ENCODE measurements around the gene RAB40A.
A peak's percentile ranks its signal among the peaks of the same experiment; 100 is the strongest.
"Not testable (repeated sequence)": the region's sequence is repeated elsewhere in the genome, so short reads cannot be mapped to it uniquely, and the experiment has no call there.

Gene RAB40A

DNA sequence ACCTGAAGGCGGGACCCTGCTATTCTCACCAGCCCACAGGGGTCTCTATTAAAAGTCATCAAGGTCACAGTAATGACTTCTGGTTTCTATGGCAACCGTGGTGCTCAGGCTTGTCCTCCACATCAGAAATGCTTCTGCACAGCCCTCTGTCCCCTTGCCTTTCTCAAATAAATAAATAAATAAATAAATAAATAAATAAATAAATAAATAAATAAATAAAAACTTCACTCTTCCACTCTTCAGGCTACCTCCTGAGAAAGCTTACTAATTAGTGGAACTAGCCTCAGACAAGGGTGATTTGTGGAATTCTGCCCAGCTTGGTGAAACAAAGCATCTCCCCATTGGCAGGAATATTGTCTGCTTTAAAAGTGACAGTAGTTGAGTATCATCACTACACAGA, 5.5 kb upstream of the RAB40A start:
- no peak for DNase-seq

DNA sequence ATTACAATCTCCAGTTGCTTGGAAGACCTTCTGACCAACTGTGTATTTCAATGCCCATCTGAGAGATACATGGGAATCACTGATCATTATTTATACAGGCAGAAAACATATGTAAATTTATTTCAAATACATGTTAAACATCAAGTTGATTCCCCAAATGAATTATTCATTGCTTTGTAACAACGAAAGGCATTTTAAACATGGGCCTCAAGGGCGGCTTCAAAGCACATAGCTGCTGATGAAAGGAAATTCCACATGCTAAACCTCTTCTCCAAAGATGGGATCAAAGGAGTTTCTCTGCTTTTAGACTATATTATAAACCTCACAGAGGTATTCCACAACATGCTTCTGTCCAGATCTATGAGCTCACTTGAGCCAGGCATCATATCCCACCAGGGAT, 4.3 kb upstream of the RAB40A start:
- DNase-seq: no peak

DNA sequence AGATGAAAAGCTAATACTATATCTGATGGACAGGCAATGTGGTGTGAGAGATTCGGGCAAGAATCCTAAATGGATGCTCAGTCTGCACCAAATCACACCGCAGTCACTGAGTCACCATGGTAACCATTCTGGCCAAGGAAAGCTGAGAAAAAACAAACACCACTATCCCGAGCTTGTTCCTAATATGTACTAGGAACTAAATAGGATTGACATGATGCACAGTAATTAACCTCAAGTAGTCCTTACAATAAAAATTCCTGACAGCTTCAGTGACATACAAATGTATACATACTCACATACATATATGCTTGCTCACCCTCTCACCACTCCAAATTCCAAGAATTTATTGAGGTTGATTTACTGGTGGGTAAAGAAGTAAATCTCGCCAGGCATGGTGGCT, 1.1 kb upstream of the RAB40A start:
- no peak for DNase-seq

DNA sequence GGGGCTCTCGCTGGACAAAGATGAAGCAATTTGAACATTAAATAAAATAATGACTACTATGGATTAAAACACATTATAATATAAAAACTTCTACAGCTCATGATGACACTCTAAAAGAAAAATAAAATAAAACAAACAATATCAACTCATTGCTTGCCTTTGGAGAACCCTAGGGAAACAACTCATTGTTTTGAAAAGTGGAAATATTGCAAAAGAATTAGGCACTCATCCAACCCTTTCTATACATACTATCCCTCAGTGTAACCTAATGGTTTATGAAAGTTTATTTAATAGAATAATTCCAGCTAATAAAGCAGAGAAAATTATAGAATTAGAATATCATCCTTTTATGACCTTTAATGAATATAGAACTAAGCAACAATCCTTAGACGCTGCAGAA, 718 bp downstream of the RAB40A start:
- DNase-seq: no peak

DNA sequence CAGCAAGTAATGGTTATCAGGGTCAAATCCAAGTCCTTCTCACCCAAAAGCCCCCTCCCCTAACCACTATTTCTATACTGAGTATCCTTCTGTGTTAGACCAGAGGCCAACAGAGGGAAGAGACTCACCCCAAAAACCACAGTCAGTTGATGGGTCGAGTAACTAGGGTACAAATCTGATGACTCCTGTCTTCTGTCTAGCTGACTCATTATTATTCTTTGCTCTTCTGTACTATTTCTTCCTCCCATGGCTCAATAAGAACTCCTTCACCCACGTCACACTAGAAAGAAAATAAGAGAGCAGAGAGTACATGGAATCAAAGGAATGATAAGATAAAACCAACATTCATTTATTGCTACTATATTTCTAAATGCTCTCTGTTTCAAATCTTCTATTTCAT, 2.0 kb downstream of the RAB40A start:
- no peak for DNase-seq

DNA sequence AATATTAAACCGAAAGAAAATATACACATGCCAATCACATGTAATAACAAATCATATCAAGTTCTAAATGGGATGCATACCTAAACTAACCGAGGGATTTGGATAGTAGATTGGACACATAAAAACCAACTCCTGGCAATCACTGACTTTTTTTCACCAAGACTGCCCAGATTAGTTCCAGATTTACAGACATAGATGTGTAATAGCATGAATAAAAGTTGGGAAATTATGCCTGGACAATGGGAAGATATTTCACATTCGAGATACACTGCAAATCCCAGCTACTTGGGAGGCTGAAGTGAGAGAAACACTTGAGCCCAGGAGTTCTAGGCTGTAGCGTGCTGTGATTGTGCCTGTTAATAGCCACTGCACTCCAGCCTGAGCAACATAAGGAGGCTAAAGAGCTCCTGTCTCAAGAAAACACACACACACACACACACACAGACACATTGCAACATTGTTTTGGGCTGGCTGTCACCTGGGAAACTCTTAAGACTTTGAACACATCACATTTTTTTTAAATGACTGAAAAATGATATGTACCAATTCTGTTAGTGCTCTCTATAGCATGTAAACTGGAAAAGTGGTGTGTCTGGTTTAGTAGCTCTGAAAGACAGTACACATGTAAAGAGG, 5.7 kb downstream of the RAB40A start:
- no peak for DNase-seq

DNA sequence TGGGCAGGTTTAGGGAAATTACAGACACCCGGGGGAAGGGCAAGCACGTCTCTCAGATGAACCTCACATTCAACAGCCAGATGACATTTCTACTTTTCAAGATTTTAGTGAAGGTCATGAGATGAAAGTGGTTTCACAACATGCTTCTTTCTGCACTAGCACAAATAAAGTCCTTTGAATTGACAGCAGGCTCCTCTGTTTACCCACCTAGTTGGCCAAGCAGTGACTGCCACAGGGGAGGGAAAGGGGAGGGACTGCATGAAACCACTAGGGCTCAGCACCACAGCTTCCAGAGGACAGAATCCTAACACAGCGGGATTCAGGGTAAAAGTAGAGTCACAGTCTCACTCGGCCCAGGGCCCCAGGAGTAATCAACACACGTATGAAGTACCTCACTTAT, 6.2 kb downstream of the RAB40A start:
- DNase-seq: no peak

DNA sequence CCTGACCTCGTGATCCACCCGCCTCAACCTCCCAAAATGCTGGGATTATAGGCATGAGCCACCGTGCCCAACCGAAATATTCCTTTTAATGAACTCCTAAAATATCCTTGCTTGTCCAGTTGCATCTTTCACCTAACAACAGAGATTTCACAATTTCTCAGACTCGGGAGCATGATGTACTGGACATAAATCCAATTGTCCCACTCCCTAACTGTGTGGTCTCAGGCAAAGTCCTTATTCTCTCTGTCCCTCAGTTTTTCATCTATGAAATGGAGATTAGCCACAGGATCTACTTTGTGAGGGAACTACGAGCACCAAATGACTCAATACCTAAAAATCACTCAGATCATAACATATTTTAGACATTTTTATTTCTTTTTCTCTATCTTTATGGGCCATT, 9.3 kb downstream of the RAB40A start:
- no peak for DNase-seq

DNA sequence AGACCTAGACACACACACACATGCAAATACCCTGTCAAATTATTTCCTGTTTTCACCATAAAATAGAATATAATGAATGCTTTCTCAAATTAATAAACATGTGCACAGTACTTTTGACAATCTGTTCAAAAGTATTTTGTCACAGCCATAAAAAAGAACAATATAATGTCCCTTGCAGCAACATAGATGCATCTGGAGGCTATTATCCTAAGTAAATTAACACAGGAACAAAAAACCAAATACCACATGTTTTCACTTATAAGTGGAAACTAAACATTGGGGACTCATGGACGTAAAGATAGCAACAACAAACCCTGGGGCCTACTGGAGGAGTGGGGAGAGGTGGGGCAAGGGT, 15.5 kb downstream of the RAB40A start:
- no peak for DNase-seq

DNA sequence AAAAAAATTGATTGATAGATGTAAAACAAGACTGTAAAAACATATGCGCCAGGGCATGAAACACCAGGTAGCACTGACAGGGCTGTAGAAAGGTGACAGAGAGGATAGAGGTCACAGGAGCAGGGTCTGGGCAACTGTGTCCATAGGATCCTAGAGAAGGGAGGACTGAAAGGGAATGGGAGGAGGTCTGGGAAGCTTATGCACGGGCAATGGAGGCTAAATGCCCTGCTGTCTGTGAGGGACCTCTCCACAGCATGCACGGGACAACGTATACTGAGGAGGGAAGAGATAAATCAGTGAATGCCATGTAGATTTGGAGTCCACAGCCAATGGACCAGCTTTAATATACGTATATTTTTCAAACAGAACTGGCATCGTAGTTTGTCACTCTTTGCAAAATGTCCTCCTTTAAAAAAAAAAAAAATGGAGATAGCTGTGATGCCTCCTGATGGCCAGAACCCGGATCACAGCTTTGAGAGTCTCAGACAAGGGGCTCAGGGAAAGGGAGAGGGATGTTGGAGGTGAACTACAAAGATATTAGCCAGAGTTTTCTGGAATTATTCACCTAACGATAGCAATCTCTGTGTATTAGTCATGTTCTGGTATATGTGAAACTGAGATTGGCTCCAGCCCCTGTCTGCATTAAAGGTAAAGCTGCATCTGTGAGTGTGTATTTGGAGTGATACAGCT, 16.0 kb downstream of the RAB40A start:
- no peak for DNase-seq

DNA sequence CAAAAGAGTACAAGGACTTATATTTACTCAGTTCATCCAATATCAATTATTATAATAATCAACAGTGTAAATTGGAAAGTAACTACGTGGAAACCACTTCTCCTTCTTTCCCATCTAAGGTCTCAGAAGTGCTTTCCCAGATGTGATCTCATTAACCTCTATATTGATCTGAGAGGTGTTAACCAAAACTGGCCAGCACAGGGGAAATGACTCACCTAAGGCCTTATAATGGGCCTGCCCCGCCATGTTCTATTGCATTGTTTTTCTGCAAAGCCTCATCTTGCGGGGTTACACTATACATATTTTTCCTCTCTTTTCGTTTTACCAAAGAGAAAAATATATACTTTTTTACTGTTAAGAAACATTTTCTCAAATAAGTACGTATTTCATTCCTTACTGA, 20.5 kb downstream of the RAB40A start:
- no peak for DNase-seq

DNA sequence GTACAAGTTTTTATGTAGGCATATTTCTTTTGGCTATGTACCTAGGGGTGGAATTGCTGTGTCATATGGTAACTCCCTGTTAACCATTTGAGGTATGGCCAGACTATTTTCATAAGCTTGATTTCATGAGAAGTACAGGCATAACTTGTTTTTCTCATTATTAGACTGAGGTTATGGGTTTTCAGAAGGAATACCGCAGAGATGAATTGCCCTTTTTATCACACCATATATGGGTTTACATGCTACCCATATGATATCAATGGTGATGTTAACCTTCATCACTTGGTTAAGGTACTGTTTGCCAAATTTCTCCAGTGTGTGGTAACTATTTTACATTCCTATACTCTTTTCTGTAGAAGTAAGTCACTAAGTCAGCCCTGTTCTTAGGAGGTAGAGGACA, 23.5 kb downstream of the RAB40A start:
- DNase-seq: no peak

DNA sequence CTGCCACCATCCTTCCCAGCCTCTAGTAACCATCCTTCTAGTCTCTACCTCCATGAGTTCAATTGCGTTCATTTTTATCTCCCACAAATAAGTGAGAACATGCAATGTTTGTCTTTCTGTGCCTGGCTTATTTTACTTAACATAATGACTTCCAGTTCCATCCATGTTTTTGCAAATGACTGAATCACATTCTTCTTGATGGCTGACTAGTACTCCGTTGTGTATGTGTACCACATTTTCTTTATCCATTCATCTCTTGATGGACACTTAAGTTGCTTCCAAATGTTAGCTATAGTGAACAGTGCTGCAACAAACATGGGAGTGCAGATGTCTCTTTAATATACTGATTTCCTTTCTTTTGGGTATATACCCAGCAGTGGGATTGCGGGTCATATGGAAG, 25.7 kb downstream of the RAB40A start:
- not testable (repeated sequence) for DNase-seq

DNA sequence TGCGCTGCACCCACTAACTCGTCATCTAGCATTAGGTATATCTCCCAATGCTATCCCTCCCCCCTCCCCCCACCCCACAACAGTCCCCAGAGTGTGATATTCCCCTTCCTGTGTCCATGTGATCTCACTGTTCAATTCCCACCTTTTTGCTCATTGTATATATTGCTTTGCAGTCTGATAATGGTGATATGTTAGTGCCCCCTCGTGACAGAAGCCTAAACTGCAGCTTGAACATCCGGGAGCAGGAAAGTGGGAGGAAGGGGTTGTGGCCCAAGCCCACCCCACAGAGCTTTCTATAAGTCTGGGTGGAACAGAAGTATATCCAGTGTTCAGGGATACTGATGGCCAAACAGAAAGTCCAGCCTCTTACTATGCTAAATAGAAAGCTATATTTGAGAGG, 29.6 kb downstream of the RAB40A start:
- DNase-seq: not testable (repeated sequence)

DNA sequence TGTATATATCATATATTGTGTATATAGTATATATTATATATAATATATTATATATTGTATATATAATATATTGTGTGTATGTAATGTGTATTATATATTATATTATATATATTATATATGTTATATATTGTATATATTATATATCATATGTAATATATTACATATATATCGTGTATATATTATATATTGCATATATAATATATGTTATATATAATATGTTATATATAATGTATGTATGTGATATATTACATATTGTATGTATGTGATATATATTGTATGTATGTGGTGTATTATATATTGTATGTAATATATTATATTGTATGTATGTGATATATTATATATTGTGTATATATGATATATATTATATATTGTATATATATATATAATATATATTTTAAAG, 30.5 kb downstream of the RAB40A start:
- DNase-seq: no peak

DNA sequence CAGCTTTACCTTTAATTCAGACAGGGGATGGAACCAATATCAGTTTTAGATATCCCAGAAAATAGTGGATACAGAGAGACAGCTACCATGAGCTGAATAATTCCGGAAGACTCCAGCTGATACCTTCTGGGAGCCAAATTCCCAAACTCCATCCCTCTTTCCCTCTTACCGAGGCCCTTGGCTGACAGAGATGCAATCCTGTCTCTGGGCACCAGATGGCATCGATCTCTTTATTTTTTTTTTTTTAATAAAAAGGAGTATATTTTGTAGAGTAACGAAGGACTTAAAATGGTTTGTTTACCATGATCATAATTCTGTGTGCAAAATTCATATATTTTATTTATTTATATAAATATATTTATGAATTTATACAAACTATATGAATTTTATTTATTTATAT, 31.0 kb downstream of the RAB40A start:
- no peak for DNase-seq

DNA sequence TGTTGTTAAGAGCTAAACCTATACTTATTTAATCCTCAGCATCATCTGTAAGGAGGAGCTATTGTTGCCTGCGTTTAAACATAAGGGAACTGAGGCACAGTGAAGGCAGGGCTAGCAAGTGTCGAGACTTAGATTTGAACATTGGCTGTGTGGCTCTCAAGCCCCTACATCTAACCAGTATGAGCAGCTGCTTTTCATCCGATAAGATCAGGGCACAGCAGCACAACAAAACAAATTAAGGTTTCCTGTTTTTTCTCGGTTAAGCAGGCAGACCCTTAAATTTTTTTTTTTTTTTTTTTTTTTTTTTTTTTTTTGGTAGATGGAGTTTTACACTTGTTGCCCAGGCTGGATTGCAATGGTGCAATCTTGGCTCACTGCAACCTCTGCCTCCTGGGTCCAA, 35.6 kb downstream of the RAB40A start:
- no peak for DNase-seq

DNA sequence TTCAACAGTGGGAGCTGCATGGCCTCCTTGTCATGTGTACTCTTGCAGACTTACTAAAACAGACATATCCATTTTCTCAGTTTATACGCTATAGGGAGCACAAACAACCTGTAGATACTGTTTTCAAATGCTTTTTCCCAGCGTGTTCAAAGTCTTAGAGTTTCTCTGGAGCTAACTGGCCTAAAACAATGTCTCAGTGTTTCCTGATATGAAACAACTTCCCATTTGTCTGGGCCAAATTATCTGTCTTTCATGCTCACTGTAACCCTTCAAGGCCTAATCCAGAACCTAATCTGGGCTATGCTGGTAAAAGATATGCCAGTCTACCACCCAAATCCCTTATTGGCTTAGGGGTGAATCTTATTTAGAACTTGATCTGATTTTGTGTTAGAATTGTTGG, 38.8 kb downstream of the RAB40A start:
- no peak for DNase-seq

DNA sequence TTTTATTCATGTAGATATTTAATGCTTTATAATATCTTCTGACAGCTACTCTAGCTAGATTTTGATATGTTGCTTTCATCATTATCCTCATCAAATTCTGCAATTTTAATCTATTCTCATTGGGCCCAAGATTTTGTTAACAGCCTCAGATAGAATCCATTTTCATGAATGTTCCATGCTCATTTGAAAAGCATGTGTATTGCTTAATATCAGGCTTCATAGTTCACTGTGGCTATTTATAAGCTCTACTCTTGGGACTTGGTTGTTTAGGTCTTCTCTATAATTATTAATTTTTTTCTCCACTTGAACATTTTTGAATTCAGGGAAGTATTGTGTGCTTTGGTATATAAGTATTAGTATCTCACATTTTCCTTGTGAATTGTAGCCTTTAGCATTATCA, 41.8 kb downstream of the RAB40A start:
- DNase-seq: no peak

DNA sequence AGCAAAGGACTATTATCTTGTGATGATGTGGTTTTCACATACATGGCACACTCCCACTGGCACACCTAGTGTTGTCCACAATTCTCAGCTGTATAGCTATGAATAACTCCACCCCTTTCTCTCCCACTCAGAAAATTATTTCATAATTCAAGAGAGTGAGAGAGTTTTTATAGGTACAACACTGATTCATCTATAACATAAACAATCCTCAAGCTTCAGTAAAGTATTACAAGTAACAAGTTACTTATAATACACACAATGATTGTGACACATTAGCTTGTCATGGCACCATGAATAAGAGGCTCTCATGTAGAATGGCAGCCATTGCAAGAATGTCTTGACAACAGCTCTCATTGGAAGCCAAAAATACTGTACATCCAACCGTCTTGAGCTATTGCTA, 43.9 kb downstream of the RAB40A start:
- no peak for DNase-seq

DNA sequence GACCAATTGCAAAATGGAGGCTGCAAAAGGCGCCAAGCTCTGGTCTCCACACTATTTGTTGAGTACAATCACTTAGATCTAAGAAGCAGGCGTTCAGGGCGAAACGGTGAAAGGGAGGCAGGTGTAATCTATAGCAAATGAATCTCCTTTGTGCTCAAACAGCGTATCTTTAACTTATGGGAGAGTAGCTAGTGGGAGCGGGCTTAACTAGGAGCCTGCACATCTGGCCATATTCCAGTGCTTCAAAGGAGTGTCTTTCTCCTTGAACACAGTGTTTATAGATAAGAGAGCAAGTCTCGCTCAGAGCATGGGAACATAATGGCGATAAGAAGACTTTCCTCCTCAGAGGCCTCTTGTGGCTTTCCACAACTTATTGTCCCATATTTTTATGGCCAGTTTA, 49.3 kb downstream of the RAB40A start:
- DNase-seq: not testable (repeated sequence)

DNA sequence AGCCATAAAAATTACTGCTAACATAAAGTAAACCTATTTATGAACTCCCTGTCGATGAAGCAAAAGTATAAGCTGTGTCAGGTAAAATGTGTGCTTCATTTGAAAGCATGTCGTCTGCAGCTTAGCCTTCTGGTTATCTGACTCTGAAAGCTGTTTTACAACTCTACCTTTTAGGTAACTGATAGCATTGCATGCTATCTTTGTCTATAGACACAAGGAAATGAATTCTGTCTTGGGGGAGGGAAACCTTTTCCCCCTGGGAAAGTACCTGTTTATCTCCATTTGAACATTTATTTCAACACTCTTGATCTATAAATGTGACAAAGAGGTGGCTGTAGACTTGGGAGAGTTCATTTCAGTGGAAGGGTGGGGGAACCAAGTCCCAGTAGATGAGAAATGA, 51.4 kb downstream of the RAB40A start:
- no peak for DNase-seq

DNA sequence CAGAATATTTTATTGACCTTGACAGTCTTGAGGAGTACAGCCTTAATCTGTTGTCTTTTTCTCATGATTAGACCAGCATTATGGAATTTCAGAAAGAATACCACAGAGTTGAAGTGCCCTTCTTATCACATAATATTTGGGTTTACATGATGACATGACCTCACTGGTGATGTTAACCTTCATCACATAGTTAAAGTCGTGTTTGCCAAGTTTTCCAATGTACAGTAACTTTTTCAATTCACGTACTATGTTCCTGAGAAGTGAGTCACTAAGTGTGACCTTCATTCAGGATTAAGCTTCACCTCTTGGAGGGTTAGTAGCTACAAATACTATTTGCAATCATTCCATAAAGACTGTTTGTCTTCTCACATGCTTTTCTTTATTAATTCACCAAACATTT, 52.1 kb downstream of the RAB40A start:
- DNase-seq: no peak

DNA sequence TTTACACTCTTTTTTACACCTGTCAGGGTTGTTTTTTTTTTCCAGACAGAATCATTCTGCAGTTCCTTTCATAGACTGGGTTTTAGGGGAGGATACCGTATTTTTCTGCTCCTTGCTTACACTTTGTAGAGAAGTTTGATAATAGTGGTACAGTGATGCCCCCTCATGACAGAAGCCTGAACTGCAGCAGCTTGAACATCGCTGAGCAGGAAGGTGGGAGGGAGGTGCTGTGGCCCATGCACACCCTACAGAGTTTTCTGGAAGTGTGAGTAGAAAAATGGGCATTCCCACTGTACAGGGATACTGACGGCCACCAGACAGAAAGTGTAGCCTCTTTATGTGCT, 54.5 kb downstream of the RAB40A start:
- DNase-seq: peak; percentile 44

Data from right kidney (tissue), 1 donor.